SJSA1 (cell line): ENCODE data around the gene FGF6. TPM values are rescaled to one million over a fixed set of nuclear protein-coding genes. Genes with fewer than 3 reads are reported as not detected.

Source experiments
- DNase-seq, 2 experiments: peaks; one replicate each; pipeline ENCODE4 v3.0.0-alpha.2; 2015 to 2020; ENCODE audit warnings: low spot score in 2 of 2, low read depth in 1 of 2
- H3K27ac ChIP-seq: fragments of 250-450 bp; sonication (Bioruptor Pico); 2 replicates; pipeline ENCODE4 v1.5.1; 2020; ENCODE audit warnings: mild to moderate bottlenecking, moderate library complexity
- H3K27me3 ChIP-seq: fragments of 250-450 bp; sonication (Bioruptor Pico); replicated peaks from 2 replicates; pipeline ENCODE4 v1.5.1; 2020; ENCODE audit warnings: mild to moderate bottlenecking, moderate library complexity
- H3K36me3 ChIP-seq: fragments of 250-450 bp; sonication (Bioruptor Pico); 2 replicates; pipeline ENCODE4 v1.5.1; 2020; ENCODE audit warnings: mild to moderate bottlenecking
- H3K4me1 ChIP-seq: fragments of 250-450 bp; sonication (Bioruptor Pico); replicated peaks from 2 replicates; pipeline ENCODE4 v1.6.1; 2021; ENCODE audit warnings: mild to moderate bottlenecking
- H3K4me3 ChIP-seq: fragments of 250-450 bp; sonication (Bioruptor Pico); 2 replicates; pipeline ENCODE4 v1.5.1; 2020; ENCODE audit warnings: mild to moderate bottlenecking
- H3K9me3 ChIP-seq: fragments of 250-450 bp; sonication (Bioruptor Pico); replicated peaks from 2 replicates; pipeline ENCODE4 v1.5.1; 2020; ENCODE audit warnings: mild to moderate bottlenecking
- total RNA-seq: library from RNA; depleted of rRNA; stranded (reverse); fragments of >200 nt; shearing (Covaris generic); gene quantifications from 2 replicates; pipeline ENCODE4 v1.2.3, GENCODE V29; 2014; rRNA removed

FGF6 gene
- total RNA-seq, 1 experiment from 2014 or later = not detected

DNA sequence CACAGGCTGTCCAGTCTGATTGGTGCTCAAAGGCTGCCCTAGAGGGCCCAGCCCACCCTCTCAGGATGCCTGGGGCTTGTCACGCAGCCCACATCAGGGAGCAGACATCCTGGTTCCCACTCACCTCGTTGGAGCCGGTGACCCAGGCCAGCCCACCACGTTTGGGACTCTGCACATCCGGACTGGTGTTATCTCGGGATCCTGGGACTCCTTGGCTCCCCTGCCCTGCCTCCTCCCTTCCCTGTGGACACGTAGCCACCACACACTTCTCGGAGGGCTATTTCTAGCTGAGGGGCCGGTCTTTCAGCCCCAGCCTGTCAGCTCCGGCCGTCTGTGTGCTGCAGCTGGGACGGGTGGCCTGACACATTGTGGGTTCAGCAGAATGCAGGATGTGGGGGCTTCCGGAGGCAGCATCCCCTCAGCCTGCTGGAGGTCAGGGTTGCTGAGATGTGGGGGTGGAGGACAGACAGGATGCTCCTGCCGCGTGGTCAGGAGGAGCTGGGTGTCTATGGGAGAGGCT is 53.3 kb downstream of the FGF6 start:
- no peak overlapping the region for H3K4me3 ChIP-seq
- H3K27ac ChIP-seq = no peak overlapping the region
- H3K9me3 ChIP-seq = no peaks in the 10 kb centered on the region
- no peak for DNase-seq
- peaks cover 28% of the 10 kb centered on the region for H3K27me3 ChIP-seq
- no peaks in the 10 kb centered on the region for H3K36me3 ChIP-seq
- H3K4me1 ChIP-seq = no peaks in the 10 kb centered on the region

DNA sequence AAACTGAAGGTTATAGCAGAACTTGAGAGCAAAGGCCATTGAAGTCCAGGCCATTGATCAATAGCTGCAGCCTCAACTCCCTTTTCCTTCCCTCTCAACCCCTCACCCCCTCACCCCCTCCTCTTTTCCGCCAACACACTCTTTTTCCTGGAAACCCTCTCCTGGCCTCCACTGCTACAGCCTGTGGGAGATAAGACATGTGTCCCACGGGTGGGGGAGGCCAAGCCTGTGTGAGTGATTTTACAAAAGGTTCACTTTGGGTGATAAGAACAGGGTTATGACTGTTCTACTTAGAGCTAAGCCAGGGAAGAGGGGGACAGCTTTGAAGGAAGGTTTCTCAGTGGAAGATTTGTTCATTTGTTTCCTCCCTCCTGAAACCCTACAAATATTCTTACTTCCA is 57.0 kb downstream of the FGF6 start:
- H3K36me3 ChIP-seq = no peaks in the 10 kb centered on the region
- H3K27ac ChIP-seq = no peak overlapping the region
- peaks cover 17% of the 10 kb centered on the region for H3K27me3 ChIP-seq
- H3K4me1 ChIP-seq = no peaks in the 10 kb centered on the region
- no peaks in the 10 kb centered on the region for H3K9me3 ChIP-seq
- no peak for DNase-seq
- H3K4me3 ChIP-seq = no peak overlapping the region

DNA sequence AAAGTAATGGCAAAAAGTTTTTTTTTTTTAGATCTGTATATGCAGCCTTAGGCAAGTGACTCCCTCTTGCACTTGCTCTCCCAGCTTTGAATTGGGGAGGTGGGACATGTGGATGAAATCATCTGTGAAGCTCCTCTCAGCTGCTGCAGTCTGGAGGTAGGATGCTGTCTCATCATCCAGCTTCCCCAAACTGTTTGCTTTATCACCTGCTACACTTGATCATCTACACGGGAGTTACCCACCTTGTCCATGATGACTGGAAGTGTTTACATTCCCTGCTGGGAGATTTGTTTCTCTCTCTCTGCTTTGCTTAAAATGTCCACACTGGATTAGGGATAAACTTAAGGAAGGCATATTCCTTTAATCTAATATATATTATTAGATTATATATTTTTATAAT is 57.6 kb downstream of the FGF6 start:
- no peaks in the 10 kb centered on the region for H3K36me3 ChIP-seq
- no peaks in the 10 kb centered on the region for H3K4me1 ChIP-seq
- H3K9me3 ChIP-seq = no peaks in the 10 kb centered on the region
- no peak overlapping the region for H3K4me3 ChIP-seq
- no peak overlapping the region for H3K27ac ChIP-seq
- no peak for DNase-seq
- peaks cover 22% of the 10 kb centered on the region for H3K27me3 ChIP-seq

DNA sequence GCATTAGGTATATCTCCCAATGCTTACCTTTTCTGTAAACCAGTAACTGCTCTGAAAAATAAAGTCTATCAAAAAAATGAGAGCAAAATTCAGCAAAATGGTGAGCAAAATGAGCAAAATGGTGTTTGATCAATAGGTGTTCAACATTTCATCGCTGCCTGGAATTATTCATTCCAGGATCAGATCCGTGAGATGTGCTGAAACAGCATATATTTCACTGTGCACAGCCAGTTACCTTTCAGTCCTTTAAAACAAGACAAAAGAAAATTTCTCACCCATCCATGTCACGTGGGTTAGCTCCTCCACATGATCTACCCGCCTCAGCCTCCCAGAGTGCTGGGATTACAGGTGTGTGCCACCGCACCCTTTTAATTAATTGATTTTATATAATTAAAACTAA is 58.0 kb downstream of the FGF6 start:
- no peaks in the 10 kb centered on the region for H3K36me3 ChIP-seq
- H3K4me1 ChIP-seq = no peaks in the 10 kb centered on the region
- H3K27me3 ChIP-seq = peaks cover 18% of the 10 kb centered on the region
- H3K27ac ChIP-seq = no peak overlapping the region
- no peak for DNase-seq
- no peak overlapping the region for H3K4me3 ChIP-seq
- no peaks in the 10 kb centered on the region for H3K9me3 ChIP-seq

DNA sequence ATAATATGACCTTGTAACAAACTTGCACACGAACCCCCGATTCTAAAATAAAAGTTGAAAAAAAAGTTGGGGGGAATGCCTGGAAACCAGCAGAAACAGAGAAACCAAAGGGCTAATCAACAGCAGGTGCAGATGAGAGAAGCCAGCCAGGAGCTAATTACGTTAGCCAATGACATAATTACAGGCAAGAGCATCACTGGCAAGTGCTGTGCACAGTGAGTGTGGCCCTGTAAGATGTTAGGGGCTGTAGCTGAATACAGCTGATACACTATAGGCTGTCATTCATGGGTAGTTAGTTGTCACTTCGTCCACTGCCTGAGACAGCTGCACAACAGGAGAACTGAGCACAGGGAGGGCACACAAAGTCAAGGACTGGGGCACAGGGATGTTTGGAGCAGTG is 58.8 kb downstream of the FGF6 start:
- Histone ChIP-seq H3K27ac (no peak overlapping the region), H3K4me3 (no peak overlapping the region), H3K4me1 (no peaks in the 10 kb centered on the region), H3K27me3 (peaks cover 15% of the 10 kb centered on the region), H3K9me3 (no peaks in the 10 kb centered on the region), H3K36me3 (no peaks in the 10 kb centered on the region)
- no peak for DNase-seq

Other genes with a start within 250 kb of the FGF6 start
- 0.06 and 0.08 TPM in 2 replicates for gene CCND2, start 172.1 kb downstream of the FGF6 start, total RNA-seq
- gene TIGAR, start 124.6 kb downstream of the FGF6 start, total RNA-seq = 10.2 and 22.7 TPM in 2 replicates
- not detected in 2 replicates for gene FGF23, start 66.1 kb downstream of the FGF6 start, total RNA-seq
- 110 and 113 TPM in 2 replicates for gene RAD51AP1, start 93.1 kb upstream of the FGF6 start, total RNA-seq
- gene DYRK4, start 116.4 kb upstream of the FGF6 start, total RNA-seq = 26.8 and 58.8 TPM in 2 replicates
- gene AKAP3, start 203.2 kb upstream of the FGF6 start, total RNA-seq = 2.4 and 2.5 TPM in 2 replicates
- 129 and 186 TPM in 2 replicates for gene NDUFA9, start 203.3 kb upstream of the FGF6 start, total RNA-seq